HCT116 (cell line): ENCODE results near the gene ANKRD33. TPM values are rescaled to one million over a fixed set of nuclear protein-coding genes. Genes with fewer than 3 reads are reported as not detected.

Experiments used
- ATAC-seq: fragments of 200-7000 bp; cut with Tn5 transposase; 2 replicates; pipeline ENCODE4 v1.9.1; 2020; ENCODE audit warnings: mild to moderate bottlenecking, moderate library complexity
- BruUV-seq: library from RNA; stranded (reverse); fragments of 400-500 nt; replicated peaks from 2 replicates; lab custom pipeline; 2021; lab: Mats Ljungman, UMichigan
- CTCF ChIA-PET: fragments of 300-600 bp; sonication (Branson Sonifier 250); formaldehyde crosslinking; loops from one replicate; lab custom pipeline; 2021; ENCODE audit warnings: antibody characterized with exemption; lab: Charles Lee
- POLR2A ChIA-PET: fragments of 300-600, 350-600 bp; sonication (Branson Sonifier 250); formaldehyde crosslinking; loops from one replicate; lab custom pipeline; 2021; ENCODE audit warnings: antibody characterized with exemption; lab: Charles Lee
- RAD21 ChIA-PET, 2 experiments: fragments of 300-600 bp; sonication (Branson Sonifier 250); formaldehyde crosslinking; loops; one replicate each; lab custom pipeline; 2023; ENCODE audit warnings: low total read pairs in 2 of 2; ENCODE audit not compliant: uncharacterized antibody in 2 of 2, unreplicated experiment in 2 of 2, low non-redundant PET in 1 of 2; lab: Charles Lee
- DNase-seq: peaks from one replicate; pipeline ENCODE4 v3.0.0-alpha.2; 2010; ENCODE audit warnings: low read depth, low spot score
- H2AFZ ChIP-seq: fragments of 200-600 bp; shearing (Covaris generic), sonication (generic); 2 replicates; pipeline ENCODE4 v1.6.1; 2017; ENCODE audit warnings: low read depth, mixed run types, mixed read lengths, antibody characterized with exemption, low read length; ENCODE audit not compliant: poor library complexity, severe bottlenecking
- H3K27ac ChIP-seq: 2 replicates; pipeline ENCODE4 v1.5.1; 2012; ENCODE audit warnings: low read depth, low read length
- H3K27me3 ChIP-seq: fragments of 200-600 bp; sonication (generic); 2 replicates; pipeline ENCODE4 v1.6.1; 2016; ENCODE audit warnings: mixed run types, low read length, mixed read lengths; ENCODE audit not compliant: insufficient read depth
- H3K36me3 ChIP-seq, 2 experiments: fragments of 200-500 bp in 1 of 2; fragments of 200-600 bp in 1 of 2; sonication (Bioruptor generic) in 1 of 2; sonication (generic) in 1 of 2; 2 replicates each; pipeline versions ENCODE4 v1.5.1 to v1.6.1; 2014 to 2016; ENCODE audit warnings: low read length in 2 of 2, inconsistent platforms in 1 of 2, mixed read lengths in 1 of 2, mixed run types in 1 of 2; ENCODE audit not compliant: insufficient read depth in 2 of 2, control insufficient read depth in 1 of 2
- H3K4me1 ChIP-seq, 2 experiments: fragments of 200-600 bp in 1 of 2; sonication (generic) in 1 of 2; 2 replicates each; pipeline versions ENCODE4 v1.5.1 to v1.6.1; 2012 to 2017; ENCODE audit warnings: low read length in 2 of 2, inconsistent platforms in 1 of 2, mild to moderate bottlenecking in 1 of 2, mixed read lengths in 1 of 2, mixed run types in 1 of 2, moderate library complexity in 1 of 2; ENCODE audit not compliant: insufficient read depth in 2 of 2, control insufficient read depth in 1 of 2
- H3K4me2 ChIP-seq: fragments of 200-600 bp; sonication (generic); 2 replicates; pipeline ENCODE4 v1.6.1; 2017; ENCODE audit warnings: mixed run types, low read length, mixed read lengths
- H3K4me3 ChIP-seq, 2 experiments: fragments of 200-600 bp in 1 of 2; sonication (generic) in 1 of 2; replicated peaks in 1 of 2; 2 replicates each; pipeline ENCODE4 v1.5.1; 2011 to 2016; ENCODE audit warnings: low read length in 2 of 2, control low read depth in 1 of 2, low read depth in 1 of 2, mild to moderate bottlenecking in 1 of 2, mixed read lengths in 1 of 2, mixed run types in 1 of 2
- H3K79me2 ChIP-seq: fragments of 200-600 bp; sonication (generic); 2 replicates; pipeline ENCODE4 v1.6.1; 2017; ENCODE audit warnings: mild to moderate bottlenecking, mixed run types, low read length, moderate library complexity, mixed read lengths; ENCODE audit not compliant: insufficient read depth
- H3K9ac ChIP-seq: fragments of 200-600 bp; sonication (generic); 2 replicates; pipeline ENCODE4 v1.6.1; 2016; ENCODE audit warnings: low read length, mixed read lengths
- H3K9me2 ChIP-seq: fragments of 200-600 bp; sonication (generic), shearing (Covaris generic); 2 replicates; pipeline ENCODE4 v1.6.1; 2017; ENCODE audit warnings: mixed run types, mild to moderate bottlenecking, moderate library complexity; ENCODE audit not compliant: insufficient read depth
- H3K9me3 ChIP-seq, 2 experiments: fragments of 200-500 bp in 1 of 2; fragments of 200-600 bp in 1 of 2; sonication (Bioruptor generic) in 1 of 2; sonication (generic) in 1 of 2; 2 replicates each; pipeline ENCODE4 v1.6.1; 2014 to 2017; ENCODE audit warnings: low read length in 2 of 2, mixed read lengths in 2 of 2, inconsistent platforms in 1 of 2, low read depth in 1 of 2, mild to moderate bottlenecking in 1 of 2, mixed run types in 1 of 2, moderate library complexity in 1 of 2; ENCODE audit not compliant: control insufficient read depth in 1 of 2, insufficient read depth in 1 of 2
- H4K20me1 ChIP-seq: fragments of 200-600 bp; sonication (generic), shearing (Covaris generic); 2 replicates; pipeline ENCODE4 v1.6.1; 2017; ENCODE audit warnings: mixed run types, mild to moderate bottlenecking, moderate library complexity; ENCODE audit not compliant: insufficient read depth
- ATF3 ChIP-seq: IDR thresholded peaks from 2 replicates; pipeline ENCODE4 v1.6.1; 2012
- CTCF ChIP-seq, 3 experiments: fragments of 200-600 bp in 1 of 3; sonication (generic) in 1 of 3; IDR thresholded peaks in 2 of 3; conservative IDR thresholded peaks in 1 of 3; 2 replicates each; pipeline ENCODE4 v1.5.1; 2012 to 2017; ENCODE audit warnings: low read depth in 2 of 3, low read length in 2 of 3, antibody characterized with exemption in 1 of 3, borderline replicate concordance in 1 of 3, control low read depth in 1 of 3, mild to moderate bottlenecking in 1 of 3, mixed read lengths in 1 of 3, mixed run types in 1 of 3, moderate library complexity in 1 of 3; ENCODE audit not compliant: insufficient read depth in 1 of 3
- EGR1 ChIP-seq: IDR thresholded peaks from 2 replicates; pipeline ENCODE4 v1.6.1; 2012; ENCODE audit warnings: low read depth
- ELF1 ChIP-seq: IDR thresholded peaks from 2 replicates; pipeline ENCODE4 v1.6.1; 2012; ENCODE audit warnings: low read depth, borderline replicate concordance
- EZH2 ChIP-seq: fragments of 200-600 bp; sonication (generic); IDR thresholded peaks from 2 replicates; pipeline ENCODE4 v1.6.1; 2017; ENCODE audit warnings: antibody characterized with exemption, mixed run types
- EZH2phosphoT487 ChIP-seq: fragments of 200-600 bp; IDR thresholded peaks from 2 replicates; pipeline ENCODE4 v1.6.1; 2018; ENCODE audit warnings: antibody characterized with exemption, borderline replicate concordance
- JUND ChIP-seq: IDR thresholded peaks from 2 replicates; pipeline ENCODE4 v1.6.1; 2012
- MAX ChIP-seq: IDR thresholded peaks from 2 replicates; pipeline ENCODE4 v1.6.1; 2012
- RAD21 ChIP-seq: IDR thresholded peaks from 2 replicates; pipeline ENCODE4 v1.6.1; 2012; ENCODE audit warnings: low read depth, mild to moderate bottlenecking
- REST ChIP-seq: IDR thresholded peaks from 2 replicates; pipeline ENCODE4 v1.6.1; 2012; ENCODE audit warnings: low read depth
- SIN3A ChIP-seq: IDR thresholded peaks from 2 replicates; pipeline ENCODE4 v1.6.1; 2012; ENCODE audit warnings: low read depth
- SRF ChIP-seq: IDR thresholded peaks from 2 replicates; pipeline ENCODE4 v1.6.1; 2012; ENCODE audit warnings: low read depth
- TCF7L2 ChIP-seq: IDR thresholded peaks from 2 replicates; pipeline ENCODE4 v1.7.0; 2011; ENCODE audit warnings: borderline replicate concordance, inconsistent platforms; ENCODE audit not compliant: insufficient read depth, insufficient read length; ENCODE audit errors: extremely low read depth
- YY1 ChIP-seq: IDR thresholded peaks from 2 replicates; pipeline ENCODE4 v1.6.1; 2011; ENCODE audit warnings: low read length, low read depth, moderate library complexity, mild to moderate bottlenecking; ENCODE audit not compliant: insufficient replicate concordance; ENCODE audit errors: extremely low read depth
- ZBTB33 ChIP-seq: IDR thresholded peaks from 2 replicates; pipeline ENCODE4 v1.6.1; 2011; ENCODE audit warnings: mild to moderate bottlenecking, low read length, moderate library complexity; ENCODE audit not compliant: insufficient replicate concordance; ENCODE audit errors: extremely low read depth
- ZNF274 ChIP-seq: fragments of 200-500 bp; sonication (Bioruptor generic); IDR thresholded peaks from 2 replicates; pipeline ENCODE4 v1.6.1; 2014; ENCODE audit warnings: mild to moderate bottlenecking, low read depth, low read length, inconsistent platforms
- intact Hi-C: fragments of 100-400 bp; cut with micrococcal nuclease; formaldehyde crosslinking; loops from 2 replicates; pipeline ENCODE4 v1.10.0; 2022
- total RNA-seq: library from RNA; stranded (reverse); gene quantifications from one replicate; pipeline ENCODE4 v1.2.1, GENCODE V29; 2021; ENCODE audit not compliant: unreplicated experiment

ANKRD33 gene
- total RNA-seq, 1 experiment from 2014 or later: not detected

GRCh38 chr12:51938726-51939125 lies 50.8 kb downstream of the ANKRD33 start:
- DNase-seq (no peak), ATAC-seq (no peak)
- ChIA-PET POLR2A (no interaction called here), RAD21 (no interaction called here), CTCF (no interaction called here)
- no peak overlapping the region for H3K4me2 ChIP-seq
- H3K27me3 ChIP-seq: no peaks in the 10 kb centered on the region
- H4K20me1 ChIP-seq: no peaks in the 10 kb centered on the region
- no peak overlapping the region for H2AFZ ChIP-seq
- BruUV-seq: no TSS peak
- no peak overlapping the region for H3K9ac ChIP-seq
- no peaks in the 10 kb centered on the region for H3K4me1 ChIP-seq
- H3K36me3 ChIP-seq: no peaks in the 10 kb centered on the region
- no peak overlapping the region for H3K27ac ChIP-seq
- TF ChIP-seq ATF3 (no peak), SRF (no peak), JUND (no peak), EZH2phosphoT487 (no peak), EZH2 (no peak), ELF1 (no peak), CTCF (IDR thresholded peaks at IDR 0.05 in 2 of 3, conservative IDR thresholded peaks at IDR 0.05 in 1 of 3; ENCODE audit: borderline replicate concordance in 1 of 3, insufficient read depth in 1 of 3, low read depth in 2 of 3, low read length in 2 of 3) (no peak), MAX (no peak), ZNF274 (no peak), YY1 (no peak), SIN3A (no peak), ZBTB33 (no peak), EGR1 (no peak), TCF7L2 (no peak), REST (no peak), RAD21 (no peak)
- intact Hi-C loops: no loop called here
- H3K9me2 ChIP-seq: no peaks in the 10 kb centered on the region
- H3K4me3 ChIP-seq: no peak overlapping the region
- H3K9me3 ChIP-seq: peaks cover 0 to 5% of the 10 kb centered on the region in 2 experiments; a peak in 1 of 4 replicates
- H3K79me2 ChIP-seq: no peaks in the 10 kb centered on the region
